PC-9 (cell line): ENCODE results near the gene MFSD11.
"Not testable (repeated sequence)": the region's sequence is repeated elsewhere in the genome, so short reads cannot be mapped to it uniquely, and the experiment has no call there.

Experiments used
- CTCF ChIP-seq: fragments of 200-600 bp; sonication (generic); conservative IDR thresholded peaks from 2 replicates; pipeline ENCODE4 v1.6.1; 2017; ENCODE audit warnings: mixed run types, antibody characterized with exemption, mild to moderate bottlenecking, moderate library complexity
- EZH2 ChIP-seq: fragments of 200-600 bp; sonication (generic); IDR thresholded peaks from 2 replicates; pipeline ENCODE4 v1.8.0; 2017; ENCODE audit warnings: antibody characterized with exemption, low read depth

DNA sequence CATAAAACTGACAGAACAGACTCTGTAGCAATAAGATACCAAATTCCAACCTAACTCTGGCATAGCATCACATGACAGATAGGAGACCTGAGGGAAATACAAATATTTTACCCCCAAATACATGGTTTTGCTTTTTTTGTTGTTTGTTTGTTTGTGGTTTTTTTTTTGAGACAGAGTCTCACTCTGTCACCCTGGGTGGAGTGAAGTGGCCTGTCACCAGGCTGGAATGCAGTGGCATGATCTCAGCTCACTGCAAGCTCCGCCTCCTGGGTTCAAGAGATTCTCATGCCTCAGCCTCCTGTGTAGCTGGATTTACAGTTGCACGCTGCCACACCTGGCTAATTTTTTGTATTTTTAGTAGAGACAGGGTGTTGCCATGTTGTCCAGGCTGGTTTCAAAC lies 49.9 kb downstream of the MFSD11 start:
- TF ChIP-seq CTCF, EZH2: not testable (repeated sequence)
